SK-N-SH treated with all-trans-retinoic acid at 6 μM for 48 hours (cell line): ENCODE data around the gene TMEM82.

Source experiments
- ATAC-seq: fragments of 200-7000 bp; cut with Tn5 transposase; 3 replicates; pipeline ENCODE4 v1.9.1; 2020; ENCODE audit warnings: mild to moderate bottlenecking, moderate library complexity
- ARNTL ChIP-seq: fragments of 450-650 bp; formaldehyde crosslinking; IDR thresholded peaks from 2 replicates; pipeline ENCODE4 v1.5.0; 2020; ENCODE audit warnings: low read depth, mild to moderate bottlenecking, moderate library complexity, borderline replicate concordance
- CSDC2 ChIP-seq: fragments of 250-450 bp; sonication (Bioruptor Pico); IDR thresholded peaks from 2 replicates; pipeline ENCODE4 v1.5.0; 2020; ENCODE audit warnings: mild to moderate bottlenecking, moderate library complexity
- GLIS3 ChIP-seq: fragments of 250-450 bp; sonication (Bioruptor Pico); IDR thresholded peaks from 2 replicates; pipeline ENCODE4 v1.5.0; 2020; ENCODE audit warnings: mild to moderate bottlenecking, moderate library complexity
- OSR1 ChIP-seq: fragments of 250-450 bp; sonication (Bioruptor Pico); IDR thresholded peaks from 2 replicates; pipeline ENCODE4 v1.8.0; 2022; ENCODE audit warnings: moderate library complexity, mild to moderate bottlenecking, inconsistent platforms
- PATZ1 ChIP-seq: fragments of 250-450 bp; sonication (Bioruptor Pico); IDR thresholded peaks from 2 replicates; pipeline ENCODE4 v1.8.0; 2020; ENCODE audit warnings: mild to moderate bottlenecking, moderate library complexity, borderline replicate concordance
- POU6F1 ChIP-seq: fragments of 250-450 bp; sonication (Bioruptor Pico); IDR thresholded peaks from 2 replicates; pipeline ENCODE4 v1.8.0; 2021; ENCODE audit warnings: low read depth, mild to moderate bottlenecking, moderate library complexity, borderline replicate concordance
- PPARA ChIP-seq: fragments of 250-450 bp; sonication (Bioruptor Pico); IDR thresholded peaks from 2 replicates; pipeline ENCODE4 v1.5.0; 2020; ENCODE audit warnings: mild to moderate bottlenecking, borderline replicate concordance
- SNAI2 ChIP-seq: fragments of 250-450 bp; sonication (Bioruptor Pico); IDR thresholded peaks from 2 replicates; pipeline ENCODE4 v1.5.0; 2020; ENCODE audit warnings: mild to moderate bottlenecking, moderate library complexity
- TCF4 ChIP-seq: fragments of 250-450 bp; sonication (Bioruptor Pico); IDR thresholded peaks from 2 replicates; pipeline ENCODE4 v1.8.0; 2021; ENCODE audit warnings: mild to moderate bottlenecking, moderate library complexity, borderline replicate concordance
- TOX ChIP-seq: fragments of 250-450 bp; sonication (Bioruptor Pico); IDR thresholded peaks from 2 replicates; pipeline ENCODE4 v1.8.0; 2021; ENCODE audit warnings: mild to moderate bottlenecking, moderate library complexity, borderline replicate concordance
- TSHZ2 ChIP-seq: fragments of 250-450 bp; sonication (Bioruptor Pico); IDR thresholded peaks from 2 replicates; pipeline ENCODE4 v1.5.0; 2020; ENCODE audit warnings: mild to moderate bottlenecking, moderate library complexity
- ZNF70 ChIP-seq: fragments of 450-650 bp; formaldehyde crosslinking; IDR thresholded peaks from 2 replicates; pipeline ENCODE4 v1.5.0; 2020; ENCODE audit warnings: mild to moderate bottlenecking, moderate library complexity
- TF ChIP-seq, protein P1 (sequence below): fragments of 250-450 bp; sonication (Bioruptor Pico); IDR thresholded peaks from 2 replicates; pipeline ENCODE4 v1.5.1; 2021; ENCODE audit warnings: mild to moderate bottlenecking, moderate library complexity
- TF ChIP-seq, protein P2 (sequence below): fragments of 250-450 bp; sonication (Bioruptor Pico); IDR thresholded peaks from 2 replicates; pipeline ENCODE4 v1.5.1; 2020; ENCODE audit warnings: low read depth, mild to moderate bottlenecking, moderate library complexity

Gene TMEM82

DNA sequence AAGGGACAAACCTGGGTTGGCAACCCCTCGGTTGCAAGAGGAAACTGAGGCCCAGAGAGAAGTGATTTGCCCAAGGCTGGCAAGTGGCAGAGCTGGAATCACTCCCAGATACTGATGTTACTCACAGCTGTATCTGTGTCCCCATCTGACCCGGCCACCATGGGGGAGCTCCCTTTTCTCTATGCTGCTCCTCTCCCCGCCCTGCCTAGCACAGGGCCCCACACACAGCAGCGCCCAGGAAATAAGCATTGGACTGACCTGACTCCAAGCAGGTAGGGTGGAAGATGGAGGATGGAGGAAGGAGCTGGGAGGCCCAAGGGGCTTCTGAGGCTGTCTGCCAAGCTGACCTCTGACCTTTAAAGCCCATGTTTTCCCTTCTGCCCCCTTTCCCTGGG lies 13.3 kb downstream of the TMEM82 start:
- ATAC-seq = no peak
- TF ChIP-seq, protein P1, sequence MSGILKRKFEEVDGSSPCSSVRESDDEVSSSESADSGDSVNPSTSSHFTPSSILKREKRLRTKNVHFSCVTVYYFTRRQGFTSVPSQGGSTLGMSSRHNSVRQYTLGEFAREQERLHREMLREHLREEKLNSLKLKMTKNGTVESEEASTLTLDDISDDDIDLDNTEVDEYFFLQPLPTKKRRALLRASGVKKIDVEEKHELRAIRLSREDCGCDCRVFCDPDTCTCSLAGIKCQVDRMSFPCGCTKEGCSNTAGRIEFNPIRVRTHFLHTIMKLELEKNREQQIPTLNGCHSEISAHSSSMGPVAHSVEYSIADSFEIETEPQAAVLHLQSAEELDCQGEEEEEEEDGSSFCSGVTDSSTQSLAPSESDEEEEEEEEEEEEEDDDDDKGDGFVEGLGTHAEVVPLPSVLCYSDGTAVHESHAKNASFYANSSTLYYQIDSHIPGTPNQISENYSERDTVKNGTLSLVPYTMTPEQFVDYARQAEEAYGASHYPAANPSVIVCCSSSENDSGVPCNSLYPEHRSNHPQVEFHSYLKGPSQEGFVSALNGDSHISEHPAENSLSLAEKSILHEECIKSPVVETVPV (CRISPR knock-in tag) = no peak
- no peak for TF ChIP-seq TSHZ2 (CRISPR knock-in tag)
- no peak for TF ChIP-seq CSDC2 (CRISPR knock-in tag)
- TF ChIP-seq, protein P2, sequence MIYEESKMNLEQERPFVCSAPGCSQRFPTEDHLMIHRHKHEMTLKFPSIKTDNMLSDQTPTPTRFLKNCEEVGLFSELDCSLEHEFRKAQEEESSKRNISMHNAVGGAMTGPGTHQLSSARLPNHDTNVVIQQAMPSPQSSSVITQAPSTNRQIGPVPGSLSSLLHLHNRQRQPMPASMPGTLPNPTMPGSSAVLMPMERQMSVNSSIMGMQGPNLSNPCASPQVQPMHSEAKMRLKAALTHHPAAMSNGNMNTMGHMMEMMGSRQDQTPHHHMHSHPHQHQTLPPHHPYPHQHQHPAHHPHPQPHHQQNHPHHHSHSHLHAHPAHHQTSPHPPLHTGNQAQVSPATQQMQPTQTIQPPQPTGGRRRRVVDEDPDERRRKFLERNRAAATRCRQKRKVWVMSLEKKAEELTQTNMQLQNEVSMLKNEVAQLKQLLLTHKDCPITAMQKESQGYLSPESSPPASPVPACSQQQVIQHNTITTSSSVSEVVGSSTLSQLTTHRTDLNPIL (CRISPR knock-in tag) = no peak
- no peak for TF ChIP-seq TOX (CRISPR knock-in tag)

GRCh38 chr1:15756143-15757015 lies 14.1 kb downstream of the TMEM82 start:
- no peak for ATAC-seq
- TF ChIP-seq SNAI2 (no peak), GLIS3 (no peak), POU6F1 (CRISPR knock-in tag) (no peak), OSR1 (CRISPR knock-in tag) (no peak), ARNTL (no peak), PPARA (CRISPR knock-in tag) (no peak)

GRCh38 chr1:15757016-15757543 lies 14.8 kb downstream of the TMEM82 start:
- no peak for TF ChIP-seq PATZ1
- ATAC-seq = no peak

GRCh38 chr1:15757575-15758342 lies 15.5 kb downstream of the TMEM82 start:
- TF ChIP-seq CSDC2 (CRISPR knock-in tag) (no peak), TSHZ2 (CRISPR knock-in tag) (0 out of 2 replicates have a peak, but pooled peaks have one; percentile 4), TCF4 (CRISPR knock-in tag) (peak; percentile 45; the same call in 1 of the 2 replicates), ZNF70 (CRISPR knock-in tag) (0 out of 2 replicates have a peak, but pooled peaks have one; percentile 30)
- peak; percentile 33 for ATAC-seq
